ENCODE results near the gene MROH2A.

- TF ChIP-seq POLR2AphosphoS5 (IDR thresholded peaks at IDR 0.05; ENCODE audit: low read depth, low read length) (no peak), TAF1 (IDR thresholded peaks at IDR 0.05; ENCODE audit: borderline replicate concordance, insufficient read depth, low read length) (no peak), SIN3A (IDR thresholded peaks at IDR 0.05; ENCODE audit: borderline replicate concordance, insufficient read depth, low read length) (no peak)
Measured at GRCh38 chr2:233855345-233855744, 77.2 kb downstream of the MROH2A start.
